Left hindlimb (tissue), 1 donor: ENCODE measurements around the gene SBSN.
A peak's percentile ranks its signal among the peaks of the same experiment; 100 is the strongest.

Experiments
- DNase-seq: peaks from one replicate; pipeline ENCODE4 v3.0.0-alpha.2; 2018

The SBSN gene

DNA sequence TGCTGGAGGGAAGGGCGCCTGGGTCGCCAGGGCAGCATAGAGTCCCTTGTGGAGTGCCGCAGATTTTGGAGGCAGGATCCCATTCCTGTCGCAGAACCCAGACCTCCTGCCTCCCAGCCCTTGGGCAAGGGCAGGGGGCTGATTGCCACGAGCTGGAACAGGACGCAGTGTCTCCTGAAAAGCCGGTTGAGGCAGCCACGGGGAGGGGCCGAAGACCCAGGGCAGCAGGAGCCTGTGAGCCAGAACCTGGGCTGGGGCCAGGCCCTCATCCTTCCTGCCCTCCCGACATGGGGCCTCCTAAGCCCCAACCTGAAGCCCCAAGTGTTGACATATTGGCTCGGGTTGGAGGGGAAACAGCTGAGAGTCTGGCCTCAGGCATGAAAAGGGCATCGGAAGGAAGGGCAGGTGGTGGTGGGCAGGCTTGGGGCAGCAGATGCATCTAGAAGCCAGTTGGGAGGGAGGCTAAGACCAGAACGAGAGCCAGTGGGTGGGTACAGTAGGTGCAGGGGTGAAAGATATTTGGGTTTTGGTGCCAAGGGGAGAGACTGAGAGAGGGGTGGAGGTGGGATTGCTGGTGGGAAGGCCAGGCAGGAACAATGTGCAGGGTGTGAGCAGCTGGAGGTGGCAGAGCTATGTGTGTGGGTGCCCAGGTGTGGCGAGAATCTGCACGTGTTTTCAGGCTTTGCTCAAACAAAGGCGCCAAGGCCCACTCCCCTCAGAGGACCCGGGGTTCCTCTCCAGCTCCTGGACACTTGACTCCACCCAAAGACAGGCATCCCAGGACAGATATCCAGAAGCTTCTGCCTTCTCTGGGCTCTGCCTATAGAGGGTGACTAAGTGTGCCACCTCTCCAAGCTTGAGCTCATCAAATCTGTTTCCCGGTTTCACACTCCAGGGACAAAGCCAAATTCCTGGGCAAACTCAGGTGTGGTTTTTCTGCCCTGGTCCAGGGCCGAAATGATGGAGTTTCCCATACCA lies 1.4 kb upstream of the SBSN start:
- no peak for DNase-seq

DNA sequence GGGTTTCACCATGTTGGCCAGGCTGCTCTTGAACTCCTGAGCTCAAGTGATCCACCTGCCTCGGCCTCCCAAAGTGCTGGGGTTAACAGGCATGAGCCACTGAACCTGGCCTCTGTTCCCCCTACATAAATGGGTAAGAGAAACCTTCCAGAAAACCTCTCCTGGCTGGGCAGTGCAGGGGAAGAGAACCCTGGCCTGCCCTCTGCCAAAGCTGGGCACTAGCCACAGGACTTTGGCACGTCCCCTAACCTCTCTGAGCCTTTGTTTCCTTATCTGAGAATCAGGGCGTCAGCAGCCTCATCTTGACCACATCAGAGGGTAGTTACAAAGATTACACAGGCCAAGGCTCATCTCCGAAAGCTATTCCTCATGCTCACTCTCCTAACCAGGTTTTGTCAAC lies 2.2 kb downstream of the SBSN start:
- no peak for DNase-seq

DNA sequence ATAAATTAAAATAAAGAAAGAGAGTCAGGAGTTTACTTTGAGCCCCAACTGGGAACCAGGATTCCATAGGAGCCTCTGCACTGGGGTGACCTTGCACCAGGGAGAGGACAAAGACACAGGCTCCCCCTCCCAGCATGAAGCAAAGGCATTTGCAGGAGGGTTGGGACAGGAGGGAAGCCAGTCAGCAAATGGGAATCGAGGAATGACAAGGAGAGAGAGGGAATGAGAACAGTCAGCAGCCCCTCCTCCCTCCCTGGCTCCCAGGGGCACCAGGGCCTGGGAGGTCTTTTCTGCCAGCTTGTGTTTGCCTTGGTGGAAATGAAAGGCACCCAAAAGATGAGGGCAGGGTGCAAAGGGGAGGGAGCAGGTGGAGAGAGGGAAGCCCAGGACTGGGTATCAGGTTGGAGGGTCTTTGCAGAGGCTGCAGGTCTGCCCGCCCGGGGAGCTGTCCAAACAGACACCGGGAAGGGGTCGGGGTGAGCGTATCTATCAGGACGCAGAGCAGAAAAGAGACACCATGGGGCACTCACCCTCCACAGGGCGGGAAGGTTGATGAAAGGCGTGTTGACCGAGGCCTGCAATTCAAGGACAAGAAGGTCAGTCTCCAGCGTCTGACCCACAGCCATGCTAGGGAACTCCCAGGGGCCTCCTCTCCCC lies 3.8 kb downstream of the SBSN start:
- DNase-seq = no peak

DNA sequence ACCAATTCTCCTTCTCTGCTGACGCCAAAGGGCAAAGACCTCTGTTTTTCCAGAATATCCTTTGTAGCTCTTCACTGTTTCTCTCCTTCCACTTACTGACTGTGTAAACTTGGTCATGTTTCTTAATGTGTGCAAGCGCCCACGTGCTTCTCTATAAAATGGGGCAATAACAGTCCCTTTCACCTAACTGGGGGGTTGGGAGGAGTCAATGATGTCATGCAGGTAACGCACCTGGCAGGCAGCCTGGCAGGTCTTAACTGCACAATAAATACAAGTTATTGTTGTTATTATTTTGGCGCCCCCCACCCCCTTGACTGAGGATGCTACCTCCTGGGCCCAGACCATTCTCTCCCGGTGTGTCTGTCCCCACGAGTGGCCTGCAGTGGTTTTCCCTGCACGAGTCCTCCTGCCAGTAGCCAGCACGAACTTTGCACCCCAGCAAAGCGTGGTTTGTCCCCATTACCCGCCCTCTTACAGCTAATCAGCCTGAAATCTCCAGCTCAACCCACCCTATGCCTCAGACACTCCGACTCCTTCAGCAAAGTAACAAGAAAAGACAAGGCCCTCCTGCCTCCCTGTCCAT lies 5.3 kb downstream of the SBSN start:
- no peak for DNase-seq

DNA sequence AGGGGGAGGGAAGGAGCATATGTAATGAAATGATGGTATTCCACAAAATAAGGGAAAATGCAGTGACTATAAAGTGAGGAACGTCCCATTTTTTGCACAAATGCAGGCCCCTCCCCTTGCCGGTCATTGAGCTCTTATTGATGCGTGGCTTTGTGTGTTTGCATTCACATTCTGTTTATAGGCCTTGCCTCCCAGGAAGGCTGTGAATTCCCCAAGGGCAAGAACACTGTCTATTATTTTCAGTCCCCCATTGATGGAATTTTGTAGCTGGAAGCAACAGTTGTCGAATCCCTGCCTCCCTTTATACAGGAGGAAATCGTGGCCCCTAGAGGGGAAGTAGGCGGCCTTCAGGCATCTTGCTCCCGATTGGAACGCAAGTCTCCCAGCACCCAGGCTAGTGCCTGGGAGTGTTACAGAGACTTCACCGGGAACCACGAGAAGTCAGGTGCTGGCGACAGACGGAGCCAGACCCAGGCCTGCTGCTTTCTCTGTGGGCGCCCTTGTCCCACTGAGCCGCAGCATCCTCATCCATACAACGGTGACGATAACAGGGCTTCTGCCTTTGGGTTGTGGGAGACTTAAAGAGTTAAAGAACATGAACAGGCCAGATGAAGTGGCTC lies 6.9 kb downstream of the SBSN start:
- DNase-seq = no peak

DNA sequence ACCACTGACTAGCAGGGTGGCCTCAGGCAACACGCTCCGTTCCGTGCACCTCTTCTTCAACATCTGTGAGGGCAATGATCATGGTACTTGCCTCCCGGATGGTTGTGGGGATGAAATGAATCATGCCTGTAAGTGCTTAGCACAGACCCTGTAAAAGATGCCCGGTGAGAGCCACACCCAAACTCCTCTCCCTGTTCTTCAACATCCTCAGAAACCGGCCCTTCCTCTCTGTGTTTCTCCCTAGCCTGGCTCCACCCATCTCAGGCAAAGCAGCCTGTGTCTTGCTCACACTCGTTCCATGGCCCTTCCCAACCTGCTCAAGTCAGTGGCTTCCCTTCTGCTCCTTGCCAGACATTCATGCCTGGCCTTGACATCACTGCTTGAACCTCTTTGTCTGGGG lies 8.8 kb downstream of the SBSN start:
- DNase-seq = no peak

DNA sequence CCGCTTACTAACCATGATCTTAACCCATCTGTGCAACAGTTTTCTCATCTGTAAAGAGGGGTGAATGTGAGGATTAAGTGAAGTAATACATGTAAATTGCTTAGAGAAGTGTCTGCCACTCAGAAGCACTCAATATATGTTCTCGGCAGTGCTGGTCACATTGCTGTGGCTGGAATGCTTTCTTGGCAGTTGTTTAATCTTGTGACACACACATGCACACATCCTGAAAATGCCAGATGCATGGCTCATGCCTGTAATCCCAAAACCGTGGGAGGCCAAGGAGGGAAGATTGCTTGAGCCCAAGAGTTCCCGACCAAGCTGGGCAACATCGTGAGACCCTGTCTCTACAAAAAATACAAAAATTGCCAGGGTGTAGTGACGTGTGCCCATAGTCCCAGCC lies 9.8 kb downstream of the SBSN start:
- no peak for DNase-seq

DNA sequence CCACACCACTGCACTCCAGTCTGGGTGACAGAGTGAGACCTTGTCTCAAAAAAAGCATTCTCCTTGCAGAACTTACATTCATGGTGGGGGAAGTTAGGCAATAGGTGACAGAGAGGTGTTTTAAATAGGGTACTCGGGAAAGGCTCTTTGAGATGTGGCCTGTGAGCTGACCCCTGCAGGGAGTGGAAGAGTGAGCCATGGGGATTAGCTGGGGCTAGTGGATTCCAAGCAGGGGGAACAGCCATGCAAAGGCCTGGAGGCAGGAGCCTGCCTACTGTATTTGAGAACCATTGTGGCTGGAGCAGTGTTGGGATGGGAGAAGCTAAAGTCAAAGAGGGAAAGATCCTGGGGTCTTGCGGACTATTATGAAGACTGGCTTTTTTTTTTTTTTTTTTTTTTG lies 10.8 kb downstream of the SBSN start:
- DNase-seq = no peak

DNA sequence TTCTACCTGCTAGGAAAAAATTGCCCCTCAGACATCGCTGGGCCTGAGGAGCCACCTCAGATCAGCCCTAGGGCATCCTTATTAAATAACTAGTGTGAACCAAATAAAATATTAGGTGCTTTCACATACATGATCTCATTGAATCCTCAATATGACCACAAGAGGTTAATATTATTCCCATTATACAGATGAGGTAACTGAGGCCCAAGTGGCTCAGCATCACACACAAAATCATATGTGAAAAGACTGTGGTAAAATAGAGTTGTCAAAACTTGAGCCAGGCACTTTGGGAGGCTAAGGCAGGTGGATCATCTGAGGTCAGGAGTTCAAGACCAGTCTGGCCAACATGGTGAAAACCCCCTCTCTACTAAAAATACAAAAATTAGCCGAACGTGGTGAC lies 11.8 kb downstream of the SBSN start:
- no peak for DNase-seq

DNA sequence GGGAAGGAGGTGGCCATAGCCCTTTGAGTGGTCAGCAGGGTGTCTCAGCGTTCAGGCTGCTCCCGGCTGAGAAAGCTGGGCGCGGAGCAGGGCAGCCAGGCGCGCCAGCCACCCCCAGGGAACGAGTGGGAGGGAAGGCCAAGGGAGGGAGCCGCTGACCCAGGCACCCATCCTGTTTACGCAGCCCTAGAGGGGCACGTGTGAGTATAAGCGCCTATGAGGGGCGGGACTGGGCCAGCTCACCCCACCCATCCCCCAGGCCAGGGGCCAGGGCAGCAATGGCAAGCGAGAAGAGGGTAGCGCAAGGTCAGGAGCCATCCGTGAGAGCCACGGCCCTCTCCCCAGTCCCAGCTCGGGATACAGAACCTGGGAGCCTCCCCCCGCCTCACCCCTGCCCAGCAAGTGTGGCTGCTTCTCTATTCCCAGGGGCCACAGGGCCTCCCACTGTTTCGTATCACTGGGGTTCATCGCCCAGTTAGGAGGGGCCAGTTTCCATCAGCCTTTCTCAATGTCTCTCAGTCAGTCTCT lies 13.8 kb downstream of the SBSN start:
- no peak for DNase-seq

DNA sequence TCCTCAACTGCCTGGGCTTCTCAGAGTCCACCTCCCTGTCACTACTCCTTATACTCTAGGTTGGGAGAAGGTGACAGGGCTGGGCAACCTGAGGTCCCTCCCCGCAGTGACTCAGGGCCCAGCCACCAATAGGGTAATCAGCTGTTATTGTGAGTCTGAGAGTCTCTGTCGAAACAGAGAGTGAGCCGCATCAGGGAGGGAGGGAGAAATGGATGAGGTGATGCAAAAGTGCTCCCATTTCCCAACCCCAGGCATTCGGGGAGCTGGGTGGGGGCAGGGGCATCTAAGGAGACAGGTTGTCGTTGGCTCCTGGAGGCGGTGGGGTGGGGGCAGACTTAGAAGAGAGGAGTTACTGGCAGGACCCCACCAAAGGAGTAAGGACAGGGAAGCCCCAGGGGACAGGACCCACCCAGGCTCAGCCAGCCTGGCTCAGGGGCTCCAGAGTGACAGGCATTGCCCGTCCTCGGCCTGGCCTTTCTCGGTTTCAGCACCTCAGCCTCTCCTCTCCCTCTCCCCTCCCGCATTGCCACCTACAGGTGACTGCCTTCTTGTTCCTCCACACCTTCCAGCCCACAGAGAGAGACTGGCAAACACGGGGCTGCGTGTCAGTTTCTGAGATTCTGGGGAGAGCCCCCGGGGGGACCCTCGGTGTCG lies 14.4 kb downstream of the SBSN start, which contains the start of gene DMKN:
DMKN (minus strand) TSS at position 22 of the 654 bp plus-strand sequence. CDS start 174 bp downstream, outside the sequence.
- no peak for DNase-seq

DNA sequence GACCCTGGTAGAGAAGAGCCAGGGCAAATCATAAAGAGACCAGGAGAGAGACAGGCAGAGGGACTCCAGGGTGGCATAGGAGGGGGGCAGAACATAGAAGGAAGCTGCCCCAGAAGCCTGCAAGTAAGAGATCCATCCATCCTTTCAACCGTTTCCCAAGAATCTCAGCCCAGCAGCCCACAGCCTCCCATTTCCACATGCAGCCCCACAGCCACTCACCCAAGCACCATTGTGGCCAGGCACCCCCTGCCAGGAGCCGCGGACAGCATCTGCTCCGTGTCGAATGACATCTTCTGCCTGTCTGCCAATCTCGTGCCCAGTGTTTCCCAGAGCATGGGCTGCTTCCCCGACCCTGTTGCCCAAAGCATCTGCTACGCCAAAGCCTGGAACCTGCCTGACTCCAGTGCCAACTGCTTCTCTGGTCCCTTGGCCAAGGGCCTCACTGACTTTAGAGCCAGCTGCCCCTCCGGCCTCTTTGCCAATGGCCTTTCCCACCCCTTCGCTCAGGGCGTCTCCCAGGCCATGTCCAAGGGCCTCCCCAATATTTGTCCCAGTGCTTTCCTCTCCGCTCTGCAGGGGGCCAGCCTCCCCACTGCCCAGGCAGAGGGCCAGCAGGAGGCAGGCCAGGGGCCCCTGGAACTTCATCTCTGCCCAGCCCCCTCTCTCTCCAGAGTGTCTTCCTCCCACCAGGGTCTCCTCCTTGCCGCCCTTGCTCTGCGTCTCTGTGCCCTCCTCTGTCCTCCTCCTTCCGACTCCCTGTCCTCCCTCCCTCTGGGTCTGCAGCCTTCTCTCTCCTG lies 15.1 kb downstream of the SBSN start:
- no peak for DNase-seq

DNA sequence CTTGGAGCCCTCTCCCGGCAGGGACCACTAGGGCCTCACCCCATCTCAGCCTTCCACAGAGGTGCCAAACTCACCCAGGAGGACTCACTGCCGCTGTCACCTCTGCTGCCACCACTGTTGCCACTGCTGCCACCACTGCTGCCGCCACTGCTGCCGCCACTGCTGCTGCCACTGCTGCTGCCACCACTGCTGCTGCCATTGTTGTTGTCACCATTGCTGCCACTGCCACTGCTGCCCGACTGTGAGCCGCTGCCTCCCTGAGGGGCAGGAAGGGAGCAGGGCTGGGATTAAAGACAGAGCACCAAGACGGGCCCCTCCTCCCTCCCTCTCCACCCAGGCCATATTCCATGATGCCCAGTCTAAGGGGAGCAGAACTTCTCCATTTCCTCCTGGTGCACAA lies 16.8 kb downstream of the SBSN start:
- no peak for DNase-seq

DNA sequence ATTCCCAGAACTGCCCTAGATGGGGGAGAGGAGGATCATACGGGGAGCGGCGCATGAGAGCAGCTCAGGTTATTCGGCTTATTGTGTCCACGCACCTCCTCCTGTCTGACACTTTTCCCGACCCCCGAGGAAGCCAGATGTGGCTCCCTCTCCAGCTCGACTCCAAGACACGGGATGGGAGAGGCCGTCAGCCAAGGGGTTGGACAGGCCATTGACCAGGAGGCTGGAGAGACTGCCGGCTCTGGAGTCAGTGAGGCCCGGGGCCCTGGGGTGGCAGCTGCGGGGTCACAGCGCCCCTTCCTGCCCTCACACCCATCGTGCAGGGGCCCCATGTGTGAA lies 17.5 kb downstream of the SBSN start:
- no peak for DNase-seq

DNA sequence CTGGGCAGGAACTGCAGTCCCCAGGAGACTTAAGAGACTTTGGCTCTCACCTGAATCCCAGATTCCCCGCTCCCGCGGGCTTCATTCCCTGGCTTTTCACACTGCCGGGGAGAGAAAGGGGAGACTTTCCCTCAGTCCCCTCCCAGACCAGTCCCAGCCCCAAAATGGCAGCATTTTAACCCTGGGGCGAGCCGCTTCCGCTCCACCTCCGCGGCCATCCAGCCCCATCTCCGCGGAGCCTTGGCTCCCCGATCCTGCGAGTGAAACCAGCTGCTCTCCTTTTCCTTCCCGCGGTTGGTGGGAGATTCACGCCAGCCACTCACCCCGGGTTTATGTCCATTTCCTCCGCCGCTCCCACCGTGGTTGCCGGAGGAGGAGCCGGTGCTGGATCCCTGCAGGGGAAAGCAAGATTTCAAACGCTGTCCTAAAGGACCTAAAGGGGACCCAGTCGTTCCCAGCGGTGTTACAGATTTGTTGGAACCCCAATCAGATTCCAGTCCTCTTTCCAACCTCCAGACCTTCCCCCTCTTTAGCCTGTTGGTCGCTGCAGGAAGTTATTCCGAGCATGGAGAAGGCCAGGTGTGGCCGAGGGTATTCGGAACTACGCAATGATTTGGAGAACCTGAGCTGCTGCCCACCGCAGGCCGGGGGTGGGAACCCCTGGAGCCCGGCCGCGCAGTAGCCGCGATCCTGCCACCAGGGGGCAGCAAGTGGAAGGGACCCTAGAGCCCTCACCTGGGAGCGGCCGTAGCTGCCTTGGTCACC lies 18.1 kb downstream of the SBSN start:
- peak; percentile 74 for DNase-seq

DNA sequence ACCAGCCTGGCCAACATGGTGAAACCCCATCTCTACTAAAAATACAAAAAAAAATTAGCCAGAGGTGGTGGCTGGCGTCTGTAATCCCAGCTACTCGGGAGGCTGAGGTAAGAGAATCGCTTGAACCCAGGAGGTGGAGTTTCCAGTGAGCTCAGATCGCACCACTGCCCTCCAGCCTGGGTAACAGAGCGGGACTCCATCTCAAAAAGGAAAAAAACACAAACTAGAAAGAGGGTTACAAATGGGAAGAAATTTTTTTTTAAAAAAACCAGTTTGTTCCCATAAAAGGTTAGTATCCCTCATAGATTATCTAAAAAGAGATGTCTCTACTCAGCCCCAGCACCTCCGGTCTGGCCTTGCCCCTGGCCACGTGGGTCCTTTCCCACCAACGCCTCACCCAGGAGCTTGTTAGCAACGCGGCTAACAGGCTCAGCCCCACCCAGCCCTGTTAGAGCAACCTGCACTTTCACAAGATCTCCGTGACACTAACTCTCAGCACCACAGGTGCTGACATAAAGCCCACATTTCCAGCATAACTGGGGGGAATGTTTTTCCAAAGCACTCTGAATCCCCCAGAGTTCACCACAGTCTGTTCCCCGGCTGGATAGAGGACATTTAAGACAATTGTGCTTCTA lies 19.0 kb downstream of the SBSN start:
- DNase-seq = no peak

DNA sequence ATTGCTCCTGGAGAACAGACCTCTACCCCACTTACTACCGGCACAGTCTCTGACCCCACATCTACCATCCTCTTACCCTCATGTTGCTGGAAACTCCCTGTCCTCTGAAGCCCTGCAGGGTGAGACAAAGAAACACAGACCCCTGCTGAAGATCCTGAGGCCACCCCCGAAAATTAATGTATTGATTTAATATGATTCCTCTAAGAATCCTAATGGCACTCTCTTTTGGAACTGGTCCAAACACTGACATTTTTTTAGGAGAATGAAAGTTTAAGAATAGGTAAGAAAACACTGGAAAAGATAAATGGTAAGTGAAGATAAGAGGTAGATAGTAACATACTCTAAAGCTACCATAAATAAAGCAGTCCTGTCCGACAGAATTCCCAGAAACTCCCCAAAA lies 20.0 kb downstream of the SBSN start:
- no peak for DNase-seq

DNA sequence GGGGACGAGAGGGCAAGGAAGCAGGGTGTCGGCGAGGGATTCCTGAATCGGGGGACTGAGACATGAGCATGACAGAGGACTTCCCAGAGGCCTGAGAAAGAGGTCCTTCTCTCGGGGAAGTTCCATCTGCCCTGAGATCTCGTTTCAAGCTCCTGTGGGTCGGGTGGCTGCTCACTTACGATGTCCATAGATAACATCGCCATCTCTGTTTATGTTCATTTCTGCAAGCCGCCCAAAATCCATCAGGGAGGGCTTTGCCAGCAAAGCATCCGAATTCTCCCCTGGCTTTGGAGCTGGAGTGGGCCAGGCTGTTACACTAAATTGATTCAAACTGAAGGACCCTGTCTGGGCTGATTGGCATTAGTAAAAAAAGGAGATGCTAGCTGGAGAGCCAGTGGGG lies 20.6 kb downstream of the SBSN start:
- DNase-seq = no peak

DNA sequence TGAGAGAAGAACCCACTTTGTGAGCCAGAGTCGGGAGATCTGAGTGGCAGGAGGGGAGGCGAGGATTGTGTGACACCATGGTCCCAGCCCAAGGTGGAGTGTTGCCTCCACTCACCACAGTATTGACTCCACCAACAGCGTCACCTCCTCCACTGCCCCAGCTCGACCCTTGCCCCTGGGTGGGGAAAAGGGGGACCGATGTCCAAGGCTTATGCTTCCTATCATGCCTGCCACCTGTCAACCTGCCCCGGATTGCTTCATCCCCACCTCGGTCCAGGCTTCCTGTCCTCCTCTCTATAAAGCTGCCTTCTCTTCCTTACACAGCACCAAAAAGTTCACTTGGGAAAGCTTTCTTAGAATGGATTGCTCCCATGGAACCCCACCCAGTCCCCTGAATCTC lies 22.1 kb downstream of the SBSN start:
- no peak for DNase-seq

DNA sequence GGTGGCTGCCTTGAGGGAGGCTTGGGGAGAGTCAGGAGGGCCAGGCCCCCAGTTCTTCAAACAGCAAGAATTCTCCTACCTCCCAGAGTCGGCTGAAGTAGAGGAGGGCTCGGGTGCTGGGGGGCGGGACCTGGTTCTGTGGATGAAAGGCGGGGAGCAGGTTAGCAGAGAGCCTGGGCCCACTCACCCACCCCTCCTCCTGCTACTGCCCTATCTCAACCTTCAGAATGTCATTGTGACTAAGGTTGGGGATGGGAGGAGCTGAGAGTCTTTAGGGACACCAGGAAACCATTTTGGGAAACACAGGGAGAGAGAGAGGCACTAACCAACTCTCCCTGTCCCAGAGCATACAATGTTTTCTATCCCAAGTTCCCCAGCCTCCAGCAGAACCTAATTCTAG lies 25.4 kb downstream of the SBSN start:
- no peak for DNase-seq

DNA sequence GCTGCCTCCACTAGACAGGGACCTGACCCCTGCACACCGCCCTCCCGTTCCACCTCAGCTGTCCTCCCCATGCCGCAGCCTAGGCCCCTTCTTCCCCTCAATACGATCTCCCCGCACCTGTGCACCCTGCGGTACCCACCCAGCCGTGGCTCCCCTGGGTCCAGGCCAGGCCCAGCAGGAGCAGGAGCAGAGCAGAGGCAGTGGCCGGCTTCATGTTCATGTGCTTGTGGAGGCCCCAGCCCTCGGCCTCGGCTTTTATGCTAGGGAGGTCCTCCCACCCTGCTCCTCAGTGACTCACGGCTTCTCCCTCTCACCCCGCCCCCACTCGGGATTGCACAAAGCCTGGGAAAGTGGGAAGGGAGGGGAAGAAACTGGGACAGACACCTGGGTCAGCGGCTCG lies 26.4 kb downstream of the SBSN start:
- DNase-seq = no peak
